Keratinocyte (primary cell): ENCODE data around the gene TMEM150B. TPM values are rescaled to one million over a fixed set of nuclear protein-coding genes. Genes with fewer than 3 reads are reported as not detected.

Experiments
- DNase-seq: peaks from one replicate; pipeline ENCODE4 v3.0.0-alpha.2; 2011; ENCODE audit warnings: low read depth, missing footprints, low spot score
- FAIRE-seq: peaks from 2 replicates; lab custom pipeline; 2011; peaks lifted over from hg19 to GRCh38; lab: Jason Lieb, UNC
- H2AFZ ChIP-seq: 2 replicates; pipeline ENCODE4 v1.6.0; 2012; ENCODE audit warnings: low read length, control low read depth, inconsistent platforms; ENCODE audit not compliant: control insufficient read depth
- H3K27ac ChIP-seq: 2 replicates; pipeline ENCODE4 v1.5.1; 2011; ENCODE audit warnings: low read length; ENCODE audit not compliant: control insufficient read depth, insufficient read depth
- H3K27me3 ChIP-seq: 3 replicates; pipeline ENCODE4 v1.6.0; 2011; ENCODE audit warnings: low read length; ENCODE audit not compliant: control insufficient read depth, insufficient read depth; ENCODE audit errors: extremely low read depth
- H3K36me3 ChIP-seq, 2 experiments: 2 replicates in 1 of 2; 3 replicates in 1 of 2; pipeline ENCODE4 v1.5.1; 2011; ENCODE audit warnings: low read length in 2 of 2, mild to moderate bottlenecking in 1 of 2; ENCODE audit not compliant: control insufficient read depth in 2 of 2, insufficient read depth in 2 of 2; ENCODE audit errors: extremely low read depth in 1 of 2
- H3K4me1 ChIP-seq: 3 replicates; pipeline ENCODE4 v1.5.1; 2011; ENCODE audit warnings: low read length; ENCODE audit not compliant: control insufficient read depth, insufficient read depth; ENCODE audit errors: extremely low read depth
- H3K4me2 ChIP-seq: 3 replicates; pipeline ENCODE4 v1.6.0; 2011; ENCODE audit warnings: low read depth, low read length; ENCODE audit not compliant: control insufficient read depth, insufficient read depth; ENCODE audit errors: extremely low read depth
- H3K4me3 ChIP-seq, 3 experiments: fragments of 200-600 bp in 1 of 3; sonication (generic) in 1 of 3; 2 replicates in 2 of 3; 3 replicates in 1 of 3; pipeline ENCODE4 v1.5.1; 2011 to 2016; ENCODE audit warnings: low read length in 3 of 3, mild to moderate bottlenecking in 3 of 3, control low read depth in 2 of 3, inconsistent platforms in 1 of 3, low read depth in 1 of 3, mixed read lengths in 1 of 3, mixed run types in 1 of 3, moderate library complexity in 1 of 3; ENCODE audit not compliant: control insufficient read depth in 2 of 3, insufficient read depth in 2 of 3; ENCODE audit errors: extremely low read depth in 1 of 3
- H3K79me2 ChIP-seq: 2 replicates; pipeline ENCODE4 v1.6.0; 2012; ENCODE audit warnings: low read length; ENCODE audit not compliant: control insufficient read depth, insufficient read depth
- H3K9ac ChIP-seq: 3 replicates; pipeline ENCODE4 v1.6.0; 2011; ENCODE audit warnings: low read length; ENCODE audit not compliant: control insufficient read depth, insufficient read depth; ENCODE audit errors: extremely low read depth
- H3K9me1 ChIP-seq: 3 replicates; pipeline ENCODE4 v1.6.0; 2011; ENCODE audit warnings: low read length; ENCODE audit not compliant: control insufficient read depth, insufficient read depth; ENCODE audit errors: extremely low read depth
- H3K9me3 ChIP-seq: 2 replicates; pipeline ENCODE4 v1.5.1; 2012; ENCODE audit warnings: low read depth, low read length; ENCODE audit not compliant: control insufficient read depth
- H4K20me1 ChIP-seq: 3 replicates; pipeline ENCODE4 v1.6.0; 2011; ENCODE audit warnings: low read length; ENCODE audit not compliant: control insufficient read depth, insufficient read depth; ENCODE audit errors: extremely low read depth
- CTCF ChIP-seq, 3 experiments: IDR thresholded peaks in 1 of 3; conservative IDR thresholded peaks in 1 of 3; optimal IDR thresholded peaks in 1 of 3; 2 replicates in 2 of 3; 3 replicates in 1 of 3; pipeline versions ENCODE3 to v1.5.1; 2011; ENCODE audit warnings: low read length in 3 of 3, mild to moderate bottlenecking in 3 of 3, moderate library complexity in 2 of 3, control low read depth in 1 of 3, inconsistent platforms in 1 of 3; ENCODE audit not compliant: insufficient read depth in 2 of 3; ENCODE audit errors: extremely low read depth in 1 of 3
- EZH2 ChIP-seq: IDR thresholded peaks from one replicate; pipeline ENCODE4 v1.6.1; 2012; ENCODE audit warnings: inconsistent platforms, mild to moderate bottlenecking, low read length, moderate library complexity
- dilution Hi-C: fragments of 300-500 bp; cut with MboI; formaldehyde crosslinking; loops from one replicate; pipeline ENCODE4 v1.7.0; 2020; ENCODE audit warnings: low sequenced_read_pairs; ENCODE audit not compliant: extremely low pct_ligation_motif_present
- polyA plus RNA-seq, 5 experiments: library from polyadenylated mRNA; depleted of rRNA in 3 of 5; stranded (reverse) in 3 of 5; stranded (forward) in 1 of 5; unstranded in 1 of 5; fragments of >200 nt; gene quantifications; 1 replicate in 1 of 5; 2 replicates in 3 of 5; 3 replicates in 1 of 5; pipeline versions ENCODE4 v1.2.1 to v1.2.3, GENCODE V29; 2011 to 2012; ENCODE audit warnings: missing spikeins in 2 of 5, low read depth in 1 of 5, low replicate concordance in 1 of 5

The TMEM150B gene
- polyA plus RNA-seq, 1 donor (not counting 4 experiments of a cell fraction or from before 2014, with no cell fraction given), result not detected

- FAIRE-seq (no peak), DNase-seq (no peak)
- H3K27ac ChIP-seq, result no peak overlapping the region
- peaks cover 5% of the 10 kb centered on the region for H3K79me2 ChIP-seq
- H3K4me2 ChIP-seq, result no peak overlapping the region
- peaks cover 15% of the 10 kb centered on the region for H3K4me1 ChIP-seq
- no peaks in the 10 kb centered on the region for H4K20me1 ChIP-seq
- H3K9ac ChIP-seq, result no peak overlapping the region
- no peaks in the 10 kb centered on the region for H3K9me1 ChIP-seq
- dilution Hi-C loops, result no loop called here
- peaks cover 0 to 14% of the 10 kb centered on the region in 2 experiments for H3K36me3 ChIP-seq
- no peaks in the 10 kb centered on the region for H3K27me3 ChIP-seq
- TF ChIP-seq CTCF (optimal IDR thresholded peaks at IDR 0.05 in 1 of 3, IDR thresholded peaks at IDR 0.05 in 1 of 3, conservative IDR thresholded peaks at IDR 0.05 in 1 of 3; ENCODE audit: extremely low read depth in 1 of 3, insufficient read depth in 2 of 3, low read length in 3 of 3) (no peak), EZH2 (no peak)
- no peak overlapping the region for H3K4me3 ChIP-seq
- H3K9me3 ChIP-seq, result no peaks in the 10 kb centered on the region
- H2AFZ ChIP-seq, result no peak overlapping the region
Measured at GRCh38 chr19:55344444-55344843, 19.3 kb upstream of the TMEM150B start.

- dilution Hi-C loops, result no loop called here
Measured at GRCh38 chr19:55341595-55342531, 16.7 kb upstream of the TMEM150B start.

More at GRCh38 chr19:55341595-55342531, 16.7 kb upstream of the TMEM150B start:
- H3K4me2 ChIP-seq, result peak overlapping the region; percentile 60
- peaks cover 0 to 10% of the 10 kb centered on the region in 2 experiments for H3K36me3 ChIP-seq
- H2AFZ ChIP-seq, result no peak overlapping the region
- no peaks in the 10 kb centered on the region for H4K20me1 ChIP-seq
- H3K9me1 ChIP-seq, result no peaks in the 10 kb centered on the region
- no peaks in the 10 kb centered on the region for H3K9me3 ChIP-seq
- H3K27ac ChIP-seq, result no peak overlapping the region
- peak overlapping the region in 1 of 3 experiments; percentile 64 for H3K4me3 ChIP-seq
- H3K4me1 ChIP-seq, result peaks cover 23% of the 10 kb centered on the region
- TF ChIP-seq EZH2 (no peak), CTCF (optimal IDR thresholded peaks at IDR 0.05 in 1 of 3, IDR thresholded peaks at IDR 0.05 in 1 of 3, conservative IDR thresholded peaks at IDR 0.05 in 1 of 3; ENCODE audit: extremely low read depth in 1 of 3, insufficient read depth in 2 of 3, low read length in 3 of 3) (no peak)
- FAIRE-seq, result no peak
- H3K9ac ChIP-seq, result no peak overlapping the region
- H3K27me3 ChIP-seq, result no peaks in the 10 kb centered on the region
- DNase-seq, result no peak
- H3K79me2 ChIP-seq, result peaks cover 5% of the 10 kb centered on the region
